Neural progenitor cell (in vitro differentiated cells): Measurements from ENCODE around the gene FSTL4.
"Not testable (repeated sequence)": the region's sequence is repeated elsewhere in the genome, so short reads cannot be mapped to it uniquely, and the experiment has no call there.

Experiments used
- CTCF ChIP-seq: fragments of 200-600 bp; sonication (generic); IDR thresholded peaks from 2 replicates; pipeline ENCODE4 v1.5.1; 2017; ENCODE audit warnings: antibody characterized with exemption, mild to moderate bottlenecking
- EZH2 ChIP-seq: fragments of 200-600 bp; sonication (generic); IDR thresholded peaks from 2 replicates; pipeline ENCODE4 v1.6.1; 2017; ENCODE audit warnings: antibody characterized with exemption, mild to moderate bottlenecking, moderate library complexity
- EZH2phosphoT487 ChIP-seq: fragments of 200-600 bp; sonication (generic); IDR thresholded peaks from 2 replicates; pipeline ENCODE4 v1.6.1; 2017; ENCODE audit warnings: antibody characterized with exemption

- TF ChIP-seq CTCF, EZH2, EZH2phosphoT487: not testable (repeated sequence)
Observed at GRCh38 chr5:133445204-133445603, 167.1 kb downstream of the FSTL4 start.
